ENCODE measurements around the gene CEBPA. TPM values are rescaled to one million over a fixed set of nuclear protein-coding genes. Genes with fewer than 3 reads are reported as not detected.

Gene CEBPA
- total and polyA plus RNA-seq, 10 of the 15 experiments (the other 5 are each of a cell fraction or from before 2014, with no cell fraction given) = 0.04 to 0.36 (median 0.13) TPM; not detected in 4

DNA sequence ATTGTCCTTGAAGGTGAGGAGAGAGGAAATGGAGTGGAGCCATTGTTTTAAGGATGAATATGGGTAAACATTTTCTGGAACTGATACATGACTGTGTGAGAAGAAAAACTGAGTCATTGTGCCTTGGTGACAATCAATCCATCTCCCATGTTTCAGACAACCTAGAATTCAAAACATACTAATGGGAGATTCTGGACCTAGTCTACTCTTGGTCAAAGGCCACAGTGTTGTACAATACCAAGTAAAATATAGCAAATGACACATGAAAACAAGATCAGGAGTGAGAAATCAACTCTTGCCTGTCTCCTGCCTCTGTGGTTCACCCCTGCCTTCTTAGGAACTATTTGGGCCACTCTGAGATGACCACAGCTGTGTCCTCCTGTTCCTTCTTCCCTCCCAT, 13.1 kb downstream of the CEBPA start:
- CTCF ChIA-PET = no interaction called here
- H3K9ac ChIP-seq (ENCODE audit: control insufficient read depth, insufficient read depth, low read length) = no peak overlapping the region
- RAD21 ChIA-PET (ENCODE audit: unreplicated experiment) = no interaction called here

More for the DNA sequence above, 13.1 kb downstream of the CEBPA start:
- Histone ChIP-seq H3K36me3 (ENCODE audit: control insufficient read depth in 2 of 2, insufficient read depth in 2 of 2, low read length in 1 of 2) (no peaks in the 10 kb centered on the region), H3K27me3 (replicated peaks in 1 of 2; ENCODE audit: control insufficient read depth in 2 of 2, insufficient read depth in 2 of 2, low read length in 1 of 2) (no peaks in the 10 kb centered on the region), H3K9me3 (replicated peaks; ENCODE audit: control insufficient read depth, insufficient read depth, low read length) (peaks cover 3% of the 10 kb centered on the region; the same call in 2 of the 3 replicates), H3K27ac (ENCODE audit: control insufficient read depth, insufficient read depth) (no peak overlapping the region), H3K4me1 (ENCODE audit: control insufficient read depth, insufficient read depth, low read length) (peaks cover 4% of the 10 kb centered on the region; the same call in 1 of the 2 replicates), H3K4me3 (no peak overlapping the region), H4K20me1 (ENCODE audit: control insufficient read depth, insufficient read depth) (no peaks in the 10 kb centered on the region), H2AFZ (ENCODE audit: control insufficient read depth, low read depth, low read length) (no peak overlapping the region), H3K4me2 (ENCODE audit: control insufficient read depth, insufficient read depth) (no peak overlapping the region), H3K79me2 (ENCODE audit: control insufficient read depth, insufficient read depth, low read length) (no peaks in the 10 kb centered on the region)
- BruUV-seq (replicated peaks) = no TSS peak
- TF ChIP-seq SKIL (IDR thresholded peaks at IDR 0.05; ENCODE audit: low read depth, poor library complexity, severe bottlenecking) (no peak), PAX8 (IDR thresholded peaks at IDR 0.05) (no peak), CREM (IDR thresholded peaks at IDR 0.05; ENCODE audit: low read depth) (no peak), HDGF (IDR thresholded peaks at IDR 0.05) (no peak), ZBTB33 (IDR thresholded peaks at IDR 0.05) (no peak), SMARCA5 (IDR thresholded peaks at IDR 0.05) (no peak), BCL11A (IDR thresholded peaks at IDR 0.05; ENCODE audit: low read depth, low read length) (no peak), FOS (IDR thresholded peaks at IDR 0.05; ENCODE audit: borderline replicate concordance, extremely low read depth, insufficient read length) (no peak), JUNB (IDR thresholded peaks at IDR 0.05) (no peak), ZNF384 (IDR thresholded peaks at IDR 0.05; ENCODE audit: borderline replicate concordance, low read depth, low read length) (no peak), POLR2A (IDR thresholded peaks at IDR 0.05; ENCODE audit: low read depth, low read length) (no peak), POU2F2 (IDR thresholded peaks at IDR 0.05; ENCODE audit: borderline replicate concordance, low read depth, low read length) (no peak), SMAD5 (IDR thresholded peaks at IDR 0.05; ENCODE audit: low read depth) (no peak), NFXL1 (IDR thresholded peaks at IDR 0.05; ENCODE audit: borderline replicate concordance) (no peak), PAX5 (IDR thresholded peaks at IDR 0.05; ENCODE audit: borderline replicate concordance, low read depth, low read length) (no peak)
- TF ChIP-seq, protein P1, sequence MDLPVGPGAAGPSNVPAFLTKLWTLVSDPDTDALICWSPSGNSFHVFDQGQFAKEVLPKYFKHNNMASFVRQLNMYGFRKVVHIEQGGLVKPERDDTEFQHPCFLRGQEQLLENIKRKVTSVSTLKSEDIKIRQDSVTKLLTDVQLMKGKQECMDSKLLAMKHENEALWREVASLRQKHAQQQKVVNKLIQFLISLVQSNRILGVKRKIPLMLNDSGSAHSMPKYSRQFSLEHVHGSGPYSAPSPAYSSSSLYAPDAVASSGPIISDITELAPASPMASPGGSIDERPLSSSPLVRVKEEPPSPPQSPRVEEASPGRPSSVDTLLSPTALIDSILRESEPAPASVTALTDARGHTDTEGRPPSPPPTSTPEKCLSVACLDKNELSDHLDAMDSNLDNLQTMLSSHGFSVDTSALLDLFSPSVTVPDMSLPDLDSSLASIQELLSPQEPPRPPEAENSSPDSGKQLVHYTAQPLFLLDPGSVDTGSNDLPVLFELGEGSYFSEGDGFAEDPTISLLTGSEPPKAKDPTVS (IDR thresholded peaks at IDR 0.05; ENCODE audit: low read depth, low read length) = no peak
- ChIA-PET POLR2A (no interaction called here), SMC1A (ENCODE audit: uncharacterized antibody, unreplicated experiment) (no interaction called here)
- in situ Hi-C loops (cut with MboI) = no loop called here
- DNase-seq (ENCODE audit: low read depth, low spot score) = no peak
- intact Hi-C loops (cut with micrococcal nuclease; ENCODE audit: unreplicated experiment) = no loop called here
- no peak for FAIRE-seq
- ATAC-seq = no peak

Data from GM12878 (cell line).